ENCODE results near the gene ZNF557. TPM values are rescaled to one million over a fixed set of nuclear protein-coding genes. Genes with fewer than 3 reads are reported as not detected.
"Not testable (repeated sequence)": the region's sequence is repeated elsewhere in the genome, so short reads cannot be mapped to it uniquely, and the experiment has no call there.

Gene ZNF557
- 10 to 100 TPM; 19.3 to 20.7 TPM for total RNA-seq

DNA sequence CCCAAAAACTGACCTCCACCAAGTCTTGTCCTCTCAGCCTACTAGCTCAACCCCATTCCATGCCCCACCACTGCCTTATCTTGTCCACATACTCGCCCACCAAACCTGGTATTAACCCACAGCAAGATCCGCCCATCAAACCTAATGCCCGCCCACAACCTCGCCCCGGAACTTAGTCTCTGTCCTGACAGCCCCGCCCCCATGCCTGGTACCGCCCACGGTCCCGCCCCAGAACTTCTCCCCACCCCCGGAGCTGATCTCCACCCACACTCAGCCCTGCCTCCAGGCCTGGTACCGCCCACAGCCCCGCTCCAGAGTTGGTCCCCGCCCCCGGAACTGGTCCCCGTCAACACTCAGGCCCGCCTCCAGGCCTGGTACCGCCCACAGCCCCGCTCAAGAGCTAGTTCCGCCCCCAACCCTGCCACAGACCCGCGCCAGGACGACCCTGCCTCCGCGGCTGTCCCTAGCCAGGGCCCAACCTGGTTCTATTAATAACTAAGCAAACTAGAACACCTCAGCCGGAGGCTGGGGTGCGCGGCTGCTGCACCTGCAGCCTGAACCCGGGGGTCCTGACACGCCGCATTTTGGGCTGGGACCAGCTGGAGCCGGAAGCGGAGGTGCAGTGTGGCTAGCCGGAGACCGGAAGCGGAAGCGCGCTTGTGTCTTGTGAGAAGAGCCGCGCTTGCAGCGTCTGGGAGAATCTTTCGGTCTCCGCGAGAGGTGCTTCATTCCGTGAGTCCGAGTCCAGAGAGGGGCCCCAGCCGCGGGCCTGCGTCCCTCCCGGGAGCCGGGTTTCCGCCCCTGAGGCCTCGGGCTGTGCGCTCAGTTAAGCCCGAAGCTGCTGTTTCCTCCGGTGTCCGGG, at the start of gene ZNF557:
TSS of gene ZNF557 (plus strand) at position 662 of the 862 bp plus-strand sequence. CDS start 5,372 bp downstream, outside the sequence.
- peak within 1 kb of the TSS; percentile 96 for H3K27ac Mint-ChIP-seq
- peak; percentile 99 for DNase-seq
- H3K9me3 Mint-ChIP-seq: peaks cover 11% of the 10 kb centered on the region
- no peaks in the 10 kb centered on the region for H3K27me3 Mint-ChIP-seq
- peaks cover 37% of the 10 kb centered on the region for H3K36me3 Mint-ChIP-seq (ENCODE audit: low read depth)
- ChIA-PET CTCF (interaction anchor here (0.5 to 1.9 kb wide), 8 partner anchors 15 to 1107 kb away, joined by 3 to 5 read pairs (median 3); no protein-coding TSS in a partner anchor), POLR2A (interaction anchor here (0.6 to 1.5 kb wide), 2 partner anchors 30 to 129 kb away, joined by 5 to 9 read pairs; no protein-coding TSS in a partner anchor)
- peaks cover 24% of the 10 kb centered on the region for H3K4me1 Mint-ChIP-seq
- H3K4me3 Mint-ChIP-seq: peak within 1 kb of the TSS; percentile 92

GRCh38 chr19:7021331-7021730, 48.2 kb upstream of the ZNF557 start, which contains the start of gene MBD3L2B:
Gene MBD3L2B (minus strand): TSS chr19:7021431. CDS start chr19:7021397, 34 bp downstream.
- CTCF ChIA-PET, H3K4me1 Mint-ChIP-seq: not testable (repeated sequence)

GRCh38 chr19:7028790-7029189, 40.7 kb upstream of the ZNF557 start:
- H3K27ac Mint-ChIP-seq; H3K4me1 Mint-ChIP-seq; CTCF ChIA-PET; DNase-seq; H3K27me3 Mint-ChIP-seq; H3K9me3 Mint-ChIP-seq; H3K36me3 Mint-ChIP-seq (ENCODE audit: low read depth); H3K4me3 Mint-ChIP-seq; POLR2A ChIA-PET: not testable (repeated sequence)

More at GRCh38 chr19:7021331-7021730, 48.2 kb upstream of the ZNF557 start, which contains the start of gene MBD3L2B:
- H3K27ac Mint-ChIP-seq; DNase-seq; POLR2A ChIA-PET; H3K36me3 Mint-ChIP-seq (ENCODE audit: low read depth); H3K27me3 Mint-ChIP-seq; H3K9me3 Mint-ChIP-seq; H3K4me3 Mint-ChIP-seq: not testable (repeated sequence)

- DNase-seq; H3K27ac Mint-ChIP-seq; H3K4me3 Mint-ChIP-seq; POLR2A ChIA-PET; H3K9me3 Mint-ChIP-seq; H3K4me1 Mint-ChIP-seq; CTCF ChIA-PET; H3K27me3 Mint-ChIP-seq; H3K36me3 Mint-ChIP-seq (ENCODE audit: low read depth): not testable (repeated sequence)
Measured at GRCh38 chr19:7030278-7030677, 39.2 kb upstream of the ZNF557 start, which contains the start of gene MBD3L5. Gene MBD3L5 (plus strand): TSS chr19:7030578. CDS start chr19:7030612, 34 bp downstream.

DNA sequence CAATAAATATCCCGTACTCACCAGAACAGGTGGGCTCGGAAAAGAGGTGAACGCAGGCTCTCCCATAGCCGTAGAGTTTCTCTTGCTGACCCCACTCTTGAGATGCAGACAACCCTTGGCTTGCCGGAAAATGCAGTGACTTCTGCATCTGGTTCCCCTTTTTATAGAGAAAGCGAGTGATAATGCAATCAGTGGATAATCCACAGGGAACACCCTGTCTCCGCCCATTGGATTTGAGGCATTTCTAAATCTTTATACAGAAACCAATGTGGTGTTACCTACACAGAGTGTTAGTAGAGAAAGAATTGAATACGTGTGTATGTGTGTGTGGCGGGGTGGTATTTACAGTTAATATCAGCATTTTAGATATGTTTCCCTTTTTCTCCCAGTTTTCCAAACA, 29.4 kb upstream of the ZNF557 start, which contains the start of gene MBD3L4:
TSS of gene MBD3L4 (minus strand) at position 101 of the 400 bp plus-strand sequence. CDS start at position 66, 35 bp downstream.
- DNase-seq; H3K36me3 Mint-ChIP-seq (ENCODE audit: low read depth); H3K4me1 Mint-ChIP-seq; H3K9me3 Mint-ChIP-seq; H3K27me3 Mint-ChIP-seq; H3K4me3 Mint-ChIP-seq; H3K27ac Mint-ChIP-seq; POLR2A ChIA-PET; CTCF ChIA-PET: not testable (repeated sequence)

GRCh38 chr19:7041563-7041962, 27.9 kb upstream of the ZNF557 start:
- H3K4me1 Mint-ChIP-seq; CTCF ChIA-PET; H3K27me3 Mint-ChIP-seq; H3K27ac Mint-ChIP-seq; H3K36me3 Mint-ChIP-seq (ENCODE audit: low read depth); POLR2A ChIA-PET; H3K9me3 Mint-ChIP-seq; H3K4me3 Mint-ChIP-seq; DNase-seq: not testable (repeated sequence)

- H3K4me3 Mint-ChIP-seq; POLR2A ChIA-PET; H3K36me3 Mint-ChIP-seq (ENCODE audit: low read depth); CTCF ChIA-PET; H3K4me1 Mint-ChIP-seq; H3K27ac Mint-ChIP-seq; H3K9me3 Mint-ChIP-seq; H3K27me3 Mint-ChIP-seq; DNase-seq: not testable (repeated sequence)
Measured at GRCh38 chr19:7049021-7049420, 20.5 kb upstream of the ZNF557 start, which contains the start of gene MBD3L2. Gene MBD3L2 (plus strand): TSS chr19:7049321. CDS start chr19:7049374, 53 bp downstream.

- DNase-seq: not testable (repeated sequence)
Measured at GRCh38 chr19:7051421-7051820, 18.1 kb upstream of the ZNF557 start.

DNA sequence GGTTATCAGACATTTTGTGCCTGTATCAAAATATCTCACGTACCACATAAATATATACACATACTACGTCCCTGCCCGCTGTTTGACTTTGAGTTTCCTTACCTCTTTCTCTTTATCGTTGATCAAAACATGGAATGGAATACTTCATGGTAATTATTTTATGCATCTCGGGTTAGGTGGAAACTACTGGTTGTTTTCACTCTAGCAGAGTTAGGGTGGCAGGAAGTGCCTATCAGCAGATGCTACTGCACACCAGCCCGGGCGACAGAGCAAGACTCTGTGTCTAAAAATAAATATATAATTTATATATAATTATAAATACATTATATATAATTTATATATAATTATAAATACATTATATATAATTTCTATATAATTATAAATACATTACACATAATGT, 16.6 kb upstream of the ZNF557 start:
- H3K27me3 Mint-ChIP-seq; H3K9me3 Mint-ChIP-seq; H3K27ac Mint-ChIP-seq; H3K4me3 Mint-ChIP-seq; POLR2A ChIA-PET; H3K36me3 Mint-ChIP-seq (ENCODE audit: low read depth); CTCF ChIA-PET; H3K4me1 Mint-ChIP-seq: not testable (repeated sequence)
- peak; percentile 6 for DNase-seq

More at GRCh38 chr19:7051421-7051820, 18.1 kb upstream of the ZNF557 start:
- H3K27ac Mint-ChIP-seq; CTCF ChIA-PET; H3K27me3 Mint-ChIP-seq; POLR2A ChIA-PET; H3K4me3 Mint-ChIP-seq; H3K4me1 Mint-ChIP-seq; H3K36me3 Mint-ChIP-seq (ENCODE audit: low read depth); H3K9me3 Mint-ChIP-seq: not testable (repeated sequence)

DNA sequence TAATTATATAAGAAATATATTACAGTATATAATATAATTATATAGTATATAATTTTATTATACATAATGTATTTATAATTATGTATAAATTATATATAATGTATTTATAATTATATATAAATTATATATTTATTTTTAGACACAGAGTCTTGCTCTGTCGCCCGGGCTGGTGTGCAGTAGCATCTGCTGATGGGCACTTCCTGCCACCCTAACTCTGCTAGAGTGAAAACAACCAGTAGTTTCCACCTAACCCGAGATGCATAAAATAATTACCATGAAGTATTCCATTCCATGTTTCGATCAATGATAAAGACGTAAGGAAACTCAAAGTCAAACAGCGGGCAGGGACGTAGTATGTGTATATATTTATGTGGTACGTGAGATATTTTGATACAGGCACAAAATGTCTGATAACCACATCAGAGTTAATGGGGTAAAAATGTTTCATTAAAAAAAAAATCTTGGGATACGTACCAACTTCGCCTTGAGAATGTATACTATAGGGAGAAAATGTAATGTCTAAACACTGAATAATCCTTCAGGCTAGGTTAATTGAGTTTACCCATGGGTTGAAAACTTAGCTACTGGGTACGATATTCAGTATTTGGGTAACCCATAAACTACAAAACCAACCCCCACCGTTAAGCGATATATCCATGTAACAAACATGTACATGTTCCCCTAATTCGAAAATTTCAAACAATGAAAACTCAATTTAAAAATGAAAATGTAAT, 14.7 kb upstream of the ZNF557 start:
- CTCF ChIA-PET; H3K27me3 Mint-ChIP-seq; POLR2A ChIA-PET; H3K27ac Mint-ChIP-seq; H3K4me3 Mint-ChIP-seq; DNase-seq; H3K36me3 Mint-ChIP-seq (ENCODE audit: low read depth); H3K4me1 Mint-ChIP-seq; H3K9me3 Mint-ChIP-seq: not testable (repeated sequence)

- H3K27ac Mint-ChIP-seq; CTCF ChIA-PET; H3K4me3 Mint-ChIP-seq; POLR2A ChIA-PET; DNase-seq; H3K27me3 Mint-ChIP-seq; H3K36me3 Mint-ChIP-seq (ENCODE audit: low read depth); H3K9me3 Mint-ChIP-seq; H3K4me1 Mint-ChIP-seq: not testable (repeated sequence)
Measured at GRCh38 chr19:7055679-7056078, 13.8 kb upstream of the ZNF557 start.

DNA sequence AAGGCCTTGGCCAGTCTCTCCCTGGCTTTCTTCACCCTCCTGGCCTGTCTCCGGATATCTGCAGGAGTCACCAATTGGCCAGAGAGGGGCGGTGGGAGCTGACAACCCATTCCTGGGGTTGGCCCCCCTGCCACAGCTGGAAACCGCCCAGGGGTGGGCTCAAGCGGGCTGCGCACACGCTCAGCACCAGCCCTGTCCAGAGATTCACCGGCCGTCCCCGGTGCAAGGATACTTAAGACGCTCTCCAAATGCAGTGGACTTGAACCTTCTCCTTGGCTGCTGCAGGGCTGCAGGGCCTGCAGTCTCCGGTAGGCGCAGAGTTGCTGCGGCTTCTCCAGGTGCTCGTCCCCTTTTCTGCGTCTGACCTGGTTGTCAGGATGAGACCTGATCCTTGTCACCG, 13.1 kb upstream of the ZNF557 start:
- H3K9me3 Mint-ChIP-seq; DNase-seq; CTCF ChIA-PET; H3K36me3 Mint-ChIP-seq (ENCODE audit: low read depth); H3K4me1 Mint-ChIP-seq; POLR2A ChIA-PET; H3K27me3 Mint-ChIP-seq; H3K27ac Mint-ChIP-seq; H3K4me3 Mint-ChIP-seq: not testable (repeated sequence)

GRCh38 chr19:7058576-7058975, 10.9 kb upstream of the ZNF557 start, which contains the start of gene MBD3L3:
Gene MBD3L3 (minus strand): TSS chr19:7058676. CDS start chr19:7058605, 71 bp downstream.
- H3K27me3 Mint-ChIP-seq; H3K36me3 Mint-ChIP-seq (ENCODE audit: low read depth); CTCF ChIA-PET; DNase-seq; H3K4me1 Mint-ChIP-seq; H3K27ac Mint-ChIP-seq; H3K9me3 Mint-ChIP-seq; POLR2A ChIA-PET; H3K4me3 Mint-ChIP-seq: not testable (repeated sequence)
